ENCODE data around the gene APBA2. TPM values are rescaled to one million over a fixed set of nuclear protein-coding genes. Genes with fewer than 3 reads are reported as not detected.

APBA2 gene
- polyA plus RNA-seq, 1 donor (not counting 4 experiments of a cell fraction or from before 2014, with no cell fraction given): 5.5 TPM

- Histone ChIP-seq H3K36me3 (ENCODE audit: control insufficient read depth in 2 of 2, extremely low read depth in 1 of 2, insufficient read depth in 2 of 2, low read length in 2 of 2) (no peaks in the 10 kb centered on the region), H3K4me1 (ENCODE audit: control insufficient read depth, extremely low read depth, insufficient read depth, low read length) (no peaks in the 10 kb centered on the region), H3K4me2 (ENCODE audit: control insufficient read depth, extremely low read depth, insufficient read depth, low read depth, low read length) (no peak overlapping the region), H3K9me1 (ENCODE audit: control insufficient read depth, extremely low read depth, insufficient read depth, low read length) (no peaks in the 10 kb centered on the region), H3K79me2 (ENCODE audit: control insufficient read depth, insufficient read depth, low read length) (no peaks in the 10 kb centered on the region), H3K4me3 (ENCODE audit: control insufficient read depth in 2 of 3, extremely low read depth in 1 of 3, insufficient read depth in 2 of 3, low read depth in 1 of 3, low read length in 3 of 3) (no peak overlapping the region), H3K27ac (ENCODE audit: control insufficient read depth, insufficient read depth, low read length) (no peak overlapping the region), H3K9ac (ENCODE audit: control insufficient read depth, extremely low read depth, insufficient read depth, low read length) (no peak overlapping the region), H3K27me3 (ENCODE audit: control insufficient read depth, extremely low read depth, insufficient read depth, low read length) (no peaks in the 10 kb centered on the region), H4K20me1 (ENCODE audit: control insufficient read depth, extremely low read depth, insufficient read depth, low read length) (no peaks in the 10 kb centered on the region), H2AFZ (ENCODE audit: control insufficient read depth, low read length) (no peak overlapping the region), H3K9me3 (ENCODE audit: control insufficient read depth, low read depth, low read length) (no peaks in the 10 kb centered on the region)
- FAIRE-seq (no peak), DNase-seq (ENCODE audit: low read depth, low spot score) (no peak)
- TF ChIP-seq CTCF (optimal IDR thresholded peaks at IDR 0.05 in 1 of 3, IDR thresholded peaks at IDR 0.05 in 1 of 3, conservative IDR thresholded peaks at IDR 0.05 in 1 of 3; ENCODE audit: extremely low read depth in 1 of 3, insufficient read depth in 2 of 3, low read length in 3 of 3) (no peak), EZH2 (IDR thresholded peaks at IDR 0.05; ENCODE audit: low read length) (no peak)
- dilution Hi-C loops (cut with MboI; ENCODE audit: extremely low pct_ligation_motif_present, low sequenced_read_pairs): no loop called here
Observed at GRCh38 chr15:28993051-28993719, 107.4 kb downstream of the APBA2 start.

GRCh38 chr15:28993720-28994053, 107.9 kb downstream of the APBA2 start:
- Histone ChIP-seq H3K9me3 (ENCODE audit: control insufficient read depth, low read depth, low read length) (peaks cover 2% of the 10 kb centered on the region), H3K4me1 (ENCODE audit: control insufficient read depth, extremely low read depth, insufficient read depth, low read length) (no peaks in the 10 kb centered on the region), H2AFZ (ENCODE audit: control insufficient read depth, low read length) (no peak overlapping the region), H4K20me1 (ENCODE audit: control insufficient read depth, extremely low read depth, insufficient read depth, low read length) (no peaks in the 10 kb centered on the region), H3K36me3 (ENCODE audit: control insufficient read depth in 2 of 2, extremely low read depth in 1 of 2, insufficient read depth in 2 of 2, low read length in 2 of 2) (no peaks in the 10 kb centered on the region), H3K27me3 (ENCODE audit: control insufficient read depth, extremely low read depth, insufficient read depth, low read length) (no peaks in the 10 kb centered on the region), H3K79me2 (ENCODE audit: control insufficient read depth, insufficient read depth, low read length) (no peaks in the 10 kb centered on the region), H3K4me3 (ENCODE audit: control insufficient read depth in 2 of 3, extremely low read depth in 1 of 3, insufficient read depth in 2 of 3, low read depth in 1 of 3, low read length in 3 of 3) (no peak overlapping the region), H3K9me1 (ENCODE audit: control insufficient read depth, extremely low read depth, insufficient read depth, low read length) (no peaks in the 10 kb centered on the region), H3K27ac (ENCODE audit: control insufficient read depth, insufficient read depth, low read length) (no peak overlapping the region), H3K9ac (ENCODE audit: control insufficient read depth, extremely low read depth, insufficient read depth, low read length) (no peak overlapping the region), H3K4me2 (ENCODE audit: control insufficient read depth, extremely low read depth, insufficient read depth, low read depth, low read length) (no peak overlapping the region)
- FAIRE-seq (no peak), DNase-seq (ENCODE audit: low read depth, low spot score) (no peak)
- dilution Hi-C loops (cut with MboI; ENCODE audit: extremely low pct_ligation_motif_present, low sequenced_read_pairs): no loop called here
- no peak for TF ChIP-seq CTCF (optimal IDR thresholded peaks at IDR 0.05 in 1 of 3, IDR thresholded peaks at IDR 0.05 in 1 of 3, conservative IDR thresholded peaks at IDR 0.05 in 1 of 3; ENCODE audit: extremely low read depth in 1 of 3, insufficient read depth in 2 of 3, low read length in 3 of 3)
- TF ChIP-seq EZH2 (IDR thresholded peaks at IDR 0.05; ENCODE audit: low read length): no peak
